Kidney tubule cell (primary cell): ENCODE data around the gene BEX3.
"Not testable (repeated sequence)": the region's sequence is repeated elsewhere in the genome, so short reads cannot be mapped to it uniquely, and the experiment has no call there.

ENCODE experiments used
- DNase-seq: peaks from one replicate; pipeline ENCODE4 v3.0.0-alpha.2; 2018; ENCODE audit warnings: low spot score

BEX3 gene

GRCh38 chrX:103376118-103376978 is at the start of gene BEX3:
Gene BEX3 (plus strand): TSS chrX:103376538. CDS start chrX:103377522, 984 bp downstream.
- DNase-seq = peak; percentile 51

GRCh38 chrX:103329991-103330390 is 46.3 kb upstream of the BEX3 start, which contains the start of gene TCEAL7:
Gene TCEAL7 (plus strand): TSS chrX:103330239. CDS start chrX:103331404, 1,165 bp downstream.
- DNase-seq = peak; percentile 7

- no peak for DNase-seq
Measured at GRCh38 chrX:103330681-103331288, 45.6 kb upstream of the BEX3 start.

GRCh38 chrX:103338663-103339062 is 37.7 kb upstream of the BEX3 start:
- DNase-seq = no peak

- DNase-seq = peak; percentile 54
Measured at GRCh38 chrX:103343105-103343504, 33.2 kb upstream of the BEX3 start.

- no peak for DNase-seq
Measured at GRCh38 chrX:103344606-103345005, 31.7 kb upstream of the BEX3 start.

- no peak for DNase-seq
Measured at GRCh38 chrX:103347682-103348397, 28.5 kb upstream of the BEX3 start.

- DNase-seq = peak; percentile 59
Measured at GRCh38 chrX:103356130-103356798, 20.1 kb upstream of the BEX3 start, which contains the start of gene TCEAL9. Gene TCEAL9 (plus strand): TSS chrX:103356506. CDS start chrX:103357685, 1,179 bp downstream.

GRCh38 chrX:103356858-103357257 is 19.5 kb upstream of the BEX3 start:
- no peak for DNase-seq

- DNase-seq = no peak
Measured at GRCh38 chrX:103357871-103358270, 18.5 kb upstream of the BEX3 start.

GRCh38 chrX:103359605-103360004 is 16.7 kb upstream of the BEX3 start:
- DNase-seq = not testable (repeated sequence)

GRCh38 chrX:103360092-103360491 is 16.2 kb upstream of the BEX3 start:
- no peak for DNase-seq

GRCh38 chrX:103360916-103361315 is 15.4 kb upstream of the BEX3 start:
- no peak for DNase-seq

GRCh38 chrX:103361798-103362197 is 14.5 kb upstream of the BEX3 start:
- DNase-seq = no peak

GRCh38 chrX:103362474-103362873 is 13.9 kb upstream of the BEX3 start:
- peak; percentile 76 for DNase-seq

- no peak for DNase-seq
Measured at GRCh38 chrX:103363046-103363445, 13.3 kb upstream of the BEX3 start.

- DNase-seq = no peak
Measured at GRCh38 chrX:103367502-103367901, 8.8 kb upstream of the BEX3 start.

- no peak for DNase-seq
Measured at GRCh38 chrX:103369479-103369878, 6.9 kb upstream of the BEX3 start.

- DNase-seq = no peak
Measured at GRCh38 chrX:103372886-103373285, 3.5 kb upstream of the BEX3 start.

- peak; percentile 39 for DNase-seq
Measured at GRCh38 chrX:103373581-103373980, 2.8 kb upstream of the BEX3 start.

- no peak for DNase-seq
Measured at GRCh38 chrX:103376979-103377324, 614 bp downstream of the BEX3 start.

- no peak for DNase-seq
Measured at GRCh38 chrX:103378990-103379389, 2.7 kb downstream of the BEX3 start.
